Osteoblast (primary cell): Measurements from ENCODE around the gene CCDC9. TPM values are rescaled to one million over a fixed set of nuclear protein-coding genes. Genes with fewer than 3 reads are reported as not detected.

Source experiments
- DNase-seq: peaks from one replicate; pipeline ENCODE4 v3.0.0; 2011; ENCODE audit warnings: low spot score, mixed read lengths; ENCODE audit not compliant: insufficient read length; ENCODE audit errors: missing footprints
- H2AFZ ChIP-seq: 2 replicates; pipeline ENCODE4 v1.6.0; 2011; ENCODE audit warnings: mild to moderate bottlenecking, low read length
- H3K27ac ChIP-seq: 2 replicates; pipeline ENCODE4 v1.5.1; 2011; ENCODE audit warnings: mild to moderate bottlenecking, low read depth, low read length, moderate library complexity
- H3K27me3 ChIP-seq: 2 replicates; pipeline ENCODE4 v1.6.0; 2012; ENCODE audit warnings: mild to moderate bottlenecking, control low read depth, inconsistent platforms, low read length, moderate library complexity; ENCODE audit not compliant: insufficient read depth
- H3K36me3 ChIP-seq: 2 replicates; pipeline ENCODE4 v1.5.1; 2011; ENCODE audit warnings: mild to moderate bottlenecking, low read length, control low read depth, moderate library complexity; ENCODE audit not compliant: insufficient read depth
- H3K4me1 ChIP-seq: 2 replicates; pipeline ENCODE4 v1.5.1; 2011; ENCODE audit warnings: mild to moderate bottlenecking, low read length, control low read depth, moderate library complexity; ENCODE audit not compliant: insufficient read depth
- H3K4me2 ChIP-seq: 2 replicates; pipeline ENCODE4 v1.6.0; 2011; ENCODE audit warnings: mild to moderate bottlenecking, low read length; ENCODE audit not compliant: insufficient read depth
- H3K4me3 ChIP-seq: fragments of 200-600 bp; sonication (generic); 3 replicates; pipeline ENCODE4 v1.5.1; 2012; ENCODE audit warnings: mild to moderate bottlenecking, low read length, inconsistent platforms; ENCODE audit not compliant: insufficient read depth
- H3K79me2 ChIP-seq: 2 replicates; pipeline ENCODE4 v1.6.0; 2012; ENCODE audit warnings: mild to moderate bottlenecking, low read length, control low read depth, inconsistent platforms; ENCODE audit not compliant: insufficient read depth
- H3K9me3 ChIP-seq: 2 replicates; pipeline ENCODE4 v1.5.1; 2011; ENCODE audit warnings: low read depth, low read length, control low read depth
- H4K20me1 ChIP-seq: 2 replicates; pipeline ENCODE4 v1.6.0; 2012; ENCODE audit warnings: mild to moderate bottlenecking, low read length, control low read depth; ENCODE audit not compliant: insufficient read depth
- CTCF ChIP-seq: IDR thresholded peaks from 2 replicates; pipeline ENCODE4 v1.5.1; 2011; ENCODE audit warnings: mild to moderate bottlenecking, low read depth, low read length, moderate library complexity; ENCODE audit errors: extremely low read depth
- total RNA-seq: library from RNA; depleted of rRNA; stranded (reverse); fragments of >200 nt; gene quantifications from 2 replicates; pipeline ENCODE4 v1.2.3, GENCODE V29; 2012

CCDC9 gene
- total RNA-seq, 1 donor, result 7.6 TPM

GRCh38 chr19:47240556-47240955 is 15.8 kb upstream of the CCDC9 start:
- H3K27ac ChIP-seq, result no peak overlapping the region
- peaks cover 17% of the 10 kb centered on the region for H3K4me1 ChIP-seq
- H3K79me2 ChIP-seq, result no peaks in the 10 kb centered on the region
- peak; percentile 37 for DNase-seq
- no peak overlapping the region for H2AFZ ChIP-seq
- H3K36me3 ChIP-seq, result no peaks in the 10 kb centered on the region
- H4K20me1 ChIP-seq, result no peaks in the 10 kb centered on the region
- H3K9me3 ChIP-seq, result no peaks in the 10 kb centered on the region
- H3K4me2 ChIP-seq, result peak overlapping the region; percentile 75
- H3K27me3 ChIP-seq, result peaks cover 5% of the 10 kb centered on the region
- no peak overlapping the region for H3K4me3 ChIP-seq
- no peak for TF ChIP-seq CTCF

- H3K27ac ChIP-seq, result no peak overlapping the region
- H3K79me2 ChIP-seq, result no peaks in the 10 kb centered on the region
- DNase-seq, result peak; percentile 98
- H3K4me3 ChIP-seq, result peak overlapping the region; percentile 48
- H3K27me3 ChIP-seq, result peaks cover 5% of the 10 kb centered on the region
- no peaks in the 10 kb centered on the region for H4K20me1 ChIP-seq
- H3K9me3 ChIP-seq, result no peaks in the 10 kb centered on the region
- H2AFZ ChIP-seq, result peak overlapping the region; percentile 23
- peaks cover 17% of the 10 kb centered on the region for H3K4me1 ChIP-seq
- H3K4me2 ChIP-seq, result peak overlapping the region; percentile 75
- TF ChIP-seq CTCF, result no peak
- no peaks in the 10 kb centered on the region for H3K36me3 ChIP-seq
Observed at GRCh38 chr19:47240996-47241918, 15.1 kb upstream of the CCDC9 start.

GRCh38 chr19:47241919-47242577 is 14.3 kb upstream of the CCDC9 start:
- DNase-seq, result peak; percentile 62
- no peak overlapping the region for H3K27ac ChIP-seq
- no peak for TF ChIP-seq CTCF
- no peaks in the 10 kb centered on the region for H4K20me1 ChIP-seq
- H3K36me3 ChIP-seq, result no peaks in the 10 kb centered on the region
- H3K27me3 ChIP-seq, result peaks cover 5% of the 10 kb centered on the region
- no peaks in the 10 kb centered on the region for H3K9me3 ChIP-seq
- H3K4me3 ChIP-seq, result no peak overlapping the region
- H3K4me2 ChIP-seq, result no peak overlapping the region
- H3K79me2 ChIP-seq, result no peaks in the 10 kb centered on the region
- peaks cover 17% of the 10 kb centered on the region for H3K4me1 ChIP-seq
- H2AFZ ChIP-seq, result no peak overlapping the region

GRCh38 chr19:47243364-47243775 is 13.0 kb upstream of the CCDC9 start:
- no peaks in the 10 kb centered on the region for H3K9me3 ChIP-seq
- no peaks in the 10 kb centered on the region for H4K20me1 ChIP-seq
- peak overlapping the region; percentile 83 for H3K4me2 ChIP-seq
- TF ChIP-seq CTCF, result no peak
- H3K4me1 ChIP-seq, result peaks cover 17% of the 10 kb centered on the region
- H2AFZ ChIP-seq, result peak overlapping the region; percentile 49
- H3K79me2 ChIP-seq, result no peaks in the 10 kb centered on the region
- no peak for DNase-seq
- H3K36me3 ChIP-seq, result no peaks in the 10 kb centered on the region
- peak overlapping the region; percentile 72 for H3K27ac ChIP-seq
- peaks cover 5% of the 10 kb centered on the region for H3K27me3 ChIP-seq
- H3K4me3 ChIP-seq, result peak overlapping the region; percentile 71
